Adipose tissue (tissue), 3 donors: ENCODE results near the gene SELENOK. TPM values are rescaled to one million over a fixed set of nuclear protein-coding genes. Genes with fewer than 3 reads are reported as not detected.

Source experiments
- H3K27ac ChIP-seq: one replicate; pipeline ENCODE4 v1.5.1; 2013; ENCODE audit warnings: low read depth, low read length
- WGBS, 3 donors: extraction: QIAGEN DNeasy Blood & Tissue Kit; methylation state at CpG; one replicate each; pipeline ENCODE4 v1.1.7; 2013; 5-methylcytosine and 5-hydroxymethylcytosine counted together
- polyA plus RNA-seq, 3 donors: library from polyadenylated mRNA; stranded (reverse); fragments of 200-250 nt; gene quantifications; one replicate each; pipeline ENCODE4 v1.2.3, GENCODE V29; 2013
- donor health status: healthy with polysubstance abuse.
- donor health status: Bipolar disorder and iron deficiency.
- donor health status: healthy.

Gene SELENOK
- polyA plus RNA-seq, 3 donors = 42.2 to 88.1 (median 61.1) TPM

DNA sequence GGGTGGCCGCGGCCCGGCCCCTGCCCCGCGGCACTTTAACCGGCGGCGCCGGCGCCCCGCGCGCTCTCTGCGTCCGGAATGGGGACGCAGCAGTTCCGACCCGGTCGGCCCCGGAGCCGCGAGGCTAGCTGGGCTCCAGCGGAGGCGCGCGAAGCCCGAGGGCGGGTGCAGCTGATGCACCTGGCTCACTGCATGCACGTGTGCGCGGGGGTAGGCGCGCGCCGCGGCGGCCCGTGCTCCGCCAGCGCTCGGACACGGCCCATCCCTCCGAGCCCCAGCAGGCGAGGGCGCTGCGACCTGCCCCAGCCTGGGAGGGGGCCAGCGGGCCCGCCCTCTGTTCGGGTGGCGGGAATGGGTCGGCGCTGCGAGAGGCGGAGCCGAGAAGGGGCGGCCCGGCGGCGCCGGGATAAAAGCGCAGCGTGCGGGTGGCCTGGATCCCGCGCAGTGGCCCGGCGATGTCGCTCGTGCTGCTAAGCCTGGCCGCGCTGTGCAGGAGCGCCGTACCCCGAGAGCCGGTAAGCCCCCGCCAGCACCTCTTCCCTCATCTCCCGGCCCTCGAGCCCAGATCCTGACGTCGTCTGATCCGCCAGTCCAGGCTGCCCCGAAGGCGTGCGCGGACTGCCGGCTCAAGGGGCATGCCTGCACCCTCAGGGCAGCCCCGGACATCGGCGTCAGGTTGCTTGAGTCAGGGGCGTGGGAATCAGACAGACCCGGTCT lies 45.4 kb downstream of the SELENOK start, which contains the start of the genes CHDH and IL17RB:
TSS of gene CHDH (minus strand) at position 286 of the 717 bp plus-strand sequence. CDS start 22,411 bp downstream, outside the sequence.
TSS of gene IL17RB (plus strand) at position 435 of the 717 bp plus-strand sequence. CDS start at position 456, 21 bp downstream.
- 2 to 3% (median 3%) methylated on average over 60 to 91 of the region's 91 CpGs for WGBS, 3 donors

GRCh38 chr3:53845881-53846133 lies 45.9 kb downstream of the SELENOK start:
- no peak overlapping the region for H3K27ac ChIP-seq
- 0 to 1% (median 1%) methylated on average over 32 to 34 of the region's 34 CpGs for WGBS, 3 donors

More for the DNA sequence above, 45.4 kb downstream of the SELENOK start, which contains the start of the genes CHDH and IL17RB:
- H3K27ac ChIP-seq = no peak within 1 kb of the TSS

- H3K27ac ChIP-seq = no peak overlapping the region
- WGBS, 3 donors = 8 to 18% (median 17%) methylated on average over 25 of the region's 25 CpGs
These were observed 46.4 kb downstream of the SELENOK start for GRCh38 chr3:53845103-53845880.

DNA sequence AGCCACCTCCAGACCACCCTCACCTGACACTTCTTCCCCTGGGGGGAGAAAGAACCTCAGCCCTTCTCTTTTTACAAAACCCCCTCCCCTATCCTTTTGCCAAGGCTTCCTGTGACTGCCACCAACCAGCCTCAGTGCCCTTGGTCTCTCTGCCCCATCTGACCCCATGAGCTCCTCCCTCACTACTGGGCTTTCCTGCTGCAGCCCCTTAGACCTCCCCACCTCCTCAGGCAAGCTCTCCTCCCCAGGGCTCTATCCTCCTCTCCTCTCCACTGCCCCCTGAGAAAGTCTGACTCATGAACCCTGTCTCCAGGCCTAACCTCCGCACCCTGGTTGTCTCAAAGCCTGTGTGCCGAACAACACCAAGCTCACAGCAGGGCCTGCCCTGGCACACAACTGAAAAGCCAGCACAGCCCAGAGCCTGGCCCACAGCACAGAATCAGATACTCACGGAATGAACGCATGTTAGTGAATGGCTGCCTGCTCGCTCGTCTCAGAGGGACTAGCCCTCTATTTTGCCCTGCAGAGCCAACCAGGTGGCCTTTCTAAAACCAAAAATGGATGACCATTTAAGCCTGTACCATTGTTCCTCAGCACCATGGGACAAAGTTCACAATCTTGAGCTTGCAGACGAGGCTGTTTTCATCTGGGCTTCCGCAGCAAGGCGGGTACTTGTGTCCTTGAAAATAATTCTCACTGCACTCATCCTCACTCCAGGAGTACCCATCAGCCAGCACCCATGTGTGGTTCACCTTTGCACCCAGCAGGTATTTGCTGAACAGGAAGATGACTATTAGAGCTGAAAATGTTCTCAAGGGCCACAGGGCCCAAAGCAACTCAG lies 47.2 kb downstream of the SELENOK start:
- WGBS, 3 donors = 36 to 94% (median 81%) methylated on average over 9 of the region's 9 CpGs
- no peak overlapping the region for H3K27ac ChIP-seq

DNA sequence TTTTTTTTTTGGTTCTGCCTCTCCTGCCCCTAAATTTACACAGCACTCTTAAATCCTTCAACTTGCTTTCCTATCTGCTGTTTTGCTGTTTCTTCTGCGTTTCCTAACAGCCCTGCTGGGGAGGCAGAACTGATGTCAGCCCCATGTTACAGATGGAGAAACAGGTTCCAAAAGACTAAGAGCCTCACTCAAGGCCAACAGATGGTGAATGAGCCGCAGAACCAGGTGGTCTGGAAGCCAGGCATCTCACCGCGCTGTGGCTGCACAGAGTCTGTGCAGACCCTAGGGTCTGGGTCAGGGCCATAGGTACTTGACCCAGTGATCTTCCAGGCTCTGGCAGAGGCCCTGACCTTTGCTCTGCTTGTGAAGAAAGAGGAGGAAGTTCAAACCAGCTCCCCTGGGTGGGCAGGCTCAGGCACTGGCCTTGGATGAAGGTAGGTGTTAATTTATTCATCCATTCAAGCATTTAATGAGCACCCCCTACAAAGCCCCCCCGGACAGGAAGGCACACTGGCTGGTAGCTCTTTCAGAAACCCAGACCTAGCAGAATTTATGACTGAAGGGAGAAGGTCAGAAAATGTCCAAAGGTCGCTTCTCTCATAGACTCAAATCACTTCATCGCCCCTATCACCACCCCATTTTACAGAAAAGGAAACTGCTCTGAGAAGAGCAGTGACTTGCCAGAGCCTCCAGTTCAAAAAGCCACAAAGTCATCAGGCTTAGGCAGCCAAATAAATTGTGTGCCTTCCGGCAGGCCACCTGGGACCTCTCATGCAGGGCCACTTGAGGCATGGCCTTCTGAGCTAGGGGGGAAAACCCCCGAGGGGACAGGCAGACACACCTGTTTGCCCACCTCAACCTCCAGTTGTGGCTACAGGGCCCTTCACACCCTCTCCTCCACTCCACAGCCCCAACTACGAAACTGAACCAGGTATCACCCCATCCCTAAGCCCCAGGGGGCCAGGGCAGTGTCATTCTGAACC lies 48.2 kb downstream of the SELENOK start:
- WGBS, 3 donors = 43 to 85% (median 82%) methylated on average over 10 of the region's 10 CpGs
- H3K27ac ChIP-seq = no peak overlapping the region

DNA sequence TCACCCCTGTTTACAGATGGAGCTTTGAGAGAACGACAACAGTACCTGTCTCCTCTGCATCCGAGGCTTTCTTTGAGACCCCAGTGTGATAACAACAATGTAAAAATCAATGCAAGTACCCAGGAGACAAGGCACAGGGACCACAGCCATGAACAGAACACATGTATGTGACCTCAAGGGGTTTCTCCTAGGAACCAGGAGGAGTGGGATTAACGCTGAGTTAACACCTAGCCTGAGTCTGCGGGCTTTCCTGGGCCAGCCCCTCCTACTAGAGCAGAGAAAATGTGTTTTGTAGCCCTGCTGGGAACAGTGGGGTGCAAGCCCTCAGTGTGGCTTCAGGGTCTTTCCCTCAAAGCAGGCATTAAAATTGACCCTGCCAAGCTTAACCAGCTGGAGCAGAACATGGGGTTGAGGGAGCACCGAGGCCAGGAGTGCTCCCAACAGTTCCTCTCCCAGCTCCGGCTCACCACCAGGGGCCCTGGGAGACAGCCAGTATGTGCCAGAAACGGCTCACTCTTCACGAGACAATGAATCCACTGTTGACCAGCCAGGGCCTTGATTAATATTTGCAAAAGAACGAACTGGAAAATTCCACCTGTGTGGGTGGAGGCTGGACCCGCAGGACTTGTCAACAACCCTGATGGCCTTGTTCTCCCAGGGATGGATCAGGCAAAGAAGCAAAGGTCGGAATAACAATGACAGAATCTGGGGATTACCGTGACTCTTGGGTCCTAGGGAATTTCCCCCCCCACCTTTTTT lies 49.0 kb downstream of the SELENOK start:
- 23 to 67% (median 53%) methylated on average over 12 of the region's 12 CpGs for WGBS, 3 donors
- no peak overlapping the region for H3K27ac ChIP-seq

- 30 to 88% (median 81%) methylated on average over 5 of the region's 5 CpGs for WGBS, 3 donors
- H3K27ac ChIP-seq = no peak overlapping the region
These were observed 50.4 kb downstream of the SELENOK start for GRCh38 chr3:53841296-53841695.

GRCh38 chr3:53837331-53837730 lies 54.3 kb downstream of the SELENOK start:
- H3K27ac ChIP-seq = no peak overlapping the region
- 68 to 84% (median 75%) methylated on average over 10 of the region's 10 CpGs for WGBS, 3 donors

- no peak overlapping the region for H3K27ac ChIP-seq
- WGBS, 3 donors = 94 to 100% (median 95%) methylated on average over 8 to 9 of the region's 9 CpGs
These were observed 55.4 kb downstream of the SELENOK start for GRCh38 chr3:53836084-53836872.

DNA sequence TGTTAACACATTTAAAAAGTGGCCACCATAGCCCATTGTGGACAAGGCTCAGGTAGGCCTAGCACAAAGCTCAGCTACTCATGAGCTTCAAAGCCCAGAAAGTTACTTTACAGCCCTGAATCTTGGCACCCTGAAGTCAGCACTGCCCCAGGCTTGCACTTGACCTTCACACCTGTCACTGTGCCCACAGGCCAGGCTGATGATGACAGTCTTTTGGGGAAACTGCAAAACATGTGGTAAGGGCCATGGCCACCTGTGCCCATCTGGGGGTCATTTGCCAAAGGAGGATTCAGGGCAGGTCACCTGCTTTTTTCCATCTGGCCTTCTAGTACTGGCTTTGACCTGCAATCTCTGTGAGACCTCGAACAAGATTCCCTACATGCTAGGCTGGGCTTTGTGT lies 56.4 kb downstream of the SELENOK start:
- WGBS, 3 donors = 46 to 89% (median 88%) methylated on average over 1 of the region's 1 CpG
- no peak overlapping the region for H3K27ac ChIP-seq

DNA sequence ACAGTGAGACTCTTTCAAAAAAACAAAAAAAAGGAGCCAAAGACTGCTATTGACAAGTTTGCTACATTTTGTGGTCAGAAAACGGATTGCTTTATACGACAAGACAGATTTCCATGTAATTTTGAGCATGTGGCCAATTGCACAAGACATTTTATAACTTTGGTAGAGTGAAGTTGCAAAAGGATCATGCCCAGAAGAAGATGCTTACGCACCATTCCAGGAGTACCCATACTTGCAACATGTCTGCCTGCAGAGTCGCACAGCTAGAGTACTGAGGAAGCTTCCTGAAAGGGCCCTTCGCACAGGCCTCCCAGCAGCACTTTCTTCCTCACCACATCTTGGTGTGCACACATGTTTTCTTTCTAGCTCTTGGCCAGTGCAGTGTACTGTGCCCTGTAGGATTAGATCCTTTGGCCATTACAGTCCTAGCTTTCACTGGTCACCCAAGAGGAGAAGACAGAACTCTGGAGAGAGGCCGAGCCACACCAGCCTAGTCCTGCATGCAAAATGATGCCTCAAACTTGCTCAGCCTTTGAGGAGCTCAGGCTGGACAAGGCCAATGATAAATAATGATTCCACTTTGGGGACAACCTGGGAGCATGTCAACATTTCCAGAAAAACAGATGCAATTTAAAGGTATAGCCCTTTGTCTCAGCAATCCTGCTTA lies 57.1 kb downstream of the SELENOK start:
- 67 to 89% (median 73%) methylated on average over 6 of the region's 6 CpGs for WGBS, 3 donors
- no peak overlapping the region for H3K27ac ChIP-seq

Other genes with a start within 250 kb of the SELENOK start
- gene CHDH, start 45.4 kb downstream of the SELENOK start, polyA plus RNA-seq = 1 to 10 TPM in 1 of 3 donors, under 1 TPM in 2; 0.22 to 5.4 (median 0.92) TPM
- gene IL17RB, start 45.3 kb downstream of the SELENOK start, polyA plus RNA-seq = 1 to 10 TPM in 1 of 3 donors, under 1 TPM in 2; 0.22 to 3.5 (median 0.46) TPM
- gene ACTR8, start 9.7 kb downstream of the SELENOK start, polyA plus RNA-seq = 1 to 10 TPM; 5.8 to 8.5 (median 8.0) TPM
- 1 to 10 TPM in 1 of 3 donors, under 1 TPM in 2; 0.08 to 3.0 (median 0.30) TPM for gene CACNA2D3, start 230.7 kb upstream of the SELENOK start, polyA plus RNA-seq